Suprapubic skin (tissue), 4 donors: Measurements from ENCODE around the gene GALNT2. TPM values are rescaled to one million over a fixed set of nuclear protein-coding genes. Genes with fewer than 3 reads are reported as not detected.
A peak's percentile ranks its signal among the peaks of the same experiment; 100 is the strongest.

Source experiments
- DNase-seq, 2 donors: peaks; one replicate each; pipeline ENCODE4 v3.0.0-alpha.2; 2019; ENCODE audit warnings: low spot score in 2 of 2
- H3K27ac ChIP-seq: fragments of 200-600 bp; sonication (generic); one replicate; pipeline ENCODE4 v1.5.1; 2019
- H3K27me3 ChIP-seq: fragments of 200-600 bp; sonication (generic); one replicate; pipeline ENCODE4 v1.5.1; 2019
- H3K36me3 ChIP-seq: fragments of 200-600 bp; sonication (generic); one replicate; pipeline ENCODE4 v1.5.1; 2019
- H3K4me1 ChIP-seq: fragments of 200-600 bp; sonication (generic); one replicate; pipeline ENCODE4 v1.5.1; 2019
- H3K4me3 ChIP-seq: fragments of 200-600 bp; sonication (generic); one replicate; pipeline ENCODE4 v1.5.1; 2019; ENCODE audit warnings: mild to moderate bottlenecking
- H3K9me3 ChIP-seq: fragments of 200-600 bp; sonication (generic); one replicate; pipeline ENCODE4 v1.5.1; 2019
- CTCF ChIP-seq, 2 donors: fragments of 200-600 bp in 1 of 2; fragments of 450-650 bp in 1 of 2; sonication (generic) in 1 of 2; IDR thresholded peaks; one replicate each; pipeline ENCODE4 v1.5.1; 2016 to 2019; ENCODE audit warnings: antibody characterized with exemption in 2 of 2, mild to moderate bottlenecking in 1 of 2, moderate library complexity in 1 of 2
- EP300 ChIP-seq: sonication (generic); formaldehyde crosslinking; IDR thresholded peaks from one replicate; pipeline ENCODE4 v1.6.1; 2017; ENCODE audit warnings: antibody characterized with exemption
- POLR2A ChIP-seq, 2 donors: fragments of 450-650 bp; IDR thresholded peaks; one replicate each; pipeline ENCODE4 v1.6.1; 2017; ENCODE audit warnings: antibody characterized with exemption in 2 of 2, mild to moderate bottlenecking in 2 of 2, moderate library complexity in 2 of 2
- POLR2AphosphoS5 ChIP-seq, 3 donors: sonication (generic); formaldehyde crosslinking; IDR thresholded peaks; one replicate each; pipeline ENCODE4 v1.6.1; 2017; ENCODE audit warnings: antibody characterized with exemption in 3 of 3
- WGBS: methylation state at CpG from one replicate; pipeline ENCODE4 v1.1.5; 2018; 5-methylcytosine and 5-hydroxymethylcytosine counted together
- total RNA-seq, 4 donors: library from RNA; depleted of rRNA; stranded (reverse); fragments of >200 nt; gene quantifications; one replicate each; pipeline ENCODE4 v1.1.0, GENCODE V29; 2016

The GALNT2 gene
- total RNA-seq, 4 donors from 2014 or later, result 24.1 to 40.2 (median 36.4) TPM

GRCh38 chr1:230156068-230156467 is 89.0 kb downstream of the GALNT2 start:
- WGBS, result 88% methylated on average over 4 of the region's 5 CpGs
- H3K4me1 ChIP-seq, result peaks cover 10% of the 10 kb centered on the region

DNA sequence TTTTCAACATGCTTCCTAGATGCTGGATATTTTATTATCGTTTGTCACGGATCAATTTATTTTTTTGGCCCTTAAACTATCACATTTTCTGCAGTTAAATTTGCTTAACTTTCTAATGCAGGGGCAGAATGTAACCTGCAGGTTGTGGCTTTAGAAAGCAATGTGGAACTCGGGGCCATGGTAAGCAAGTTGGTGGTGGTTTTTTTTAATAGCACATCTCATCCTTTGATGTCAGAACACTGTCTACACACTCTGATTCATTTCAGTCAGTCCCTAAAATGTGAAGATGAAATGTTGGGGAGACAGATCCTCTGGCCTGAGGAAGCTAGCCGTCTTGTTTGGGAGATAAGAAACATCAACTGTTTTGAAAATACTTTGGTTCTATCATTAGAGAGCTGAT is 89.5 kb downstream of the GALNT2 start:
- 91% methylated on average over 4 of the region's 4 CpGs for WGBS
- no peaks in the 10 kb centered on the region for H3K27me3 ChIP-seq

More at GRCh38 chr1:230156068-230156467, 89.0 kb downstream of the GALNT2 start:
- Histone ChIP-seq H3K27me3 (no peaks in the 10 kb centered on the region), H3K9me3 (no peaks in the 10 kb centered on the region), H3K36me3 (no peaks in the 10 kb centered on the region), H3K4me3 (no peak overlapping the region), H3K27ac (no peak overlapping the region)
- TF ChIP-seq CTCF (IDR thresholded peaks at IDR 0.05), result no peak
- TF ChIP-seq POLR2A (IDR thresholded peaks at IDR 0.05), result no peak
- TF ChIP-seq POLR2AphosphoS5 (IDR thresholded peaks at IDR 0.05), result no peak
- no peak for TF ChIP-seq EP300
- no peak for DNase-seq

DNA sequence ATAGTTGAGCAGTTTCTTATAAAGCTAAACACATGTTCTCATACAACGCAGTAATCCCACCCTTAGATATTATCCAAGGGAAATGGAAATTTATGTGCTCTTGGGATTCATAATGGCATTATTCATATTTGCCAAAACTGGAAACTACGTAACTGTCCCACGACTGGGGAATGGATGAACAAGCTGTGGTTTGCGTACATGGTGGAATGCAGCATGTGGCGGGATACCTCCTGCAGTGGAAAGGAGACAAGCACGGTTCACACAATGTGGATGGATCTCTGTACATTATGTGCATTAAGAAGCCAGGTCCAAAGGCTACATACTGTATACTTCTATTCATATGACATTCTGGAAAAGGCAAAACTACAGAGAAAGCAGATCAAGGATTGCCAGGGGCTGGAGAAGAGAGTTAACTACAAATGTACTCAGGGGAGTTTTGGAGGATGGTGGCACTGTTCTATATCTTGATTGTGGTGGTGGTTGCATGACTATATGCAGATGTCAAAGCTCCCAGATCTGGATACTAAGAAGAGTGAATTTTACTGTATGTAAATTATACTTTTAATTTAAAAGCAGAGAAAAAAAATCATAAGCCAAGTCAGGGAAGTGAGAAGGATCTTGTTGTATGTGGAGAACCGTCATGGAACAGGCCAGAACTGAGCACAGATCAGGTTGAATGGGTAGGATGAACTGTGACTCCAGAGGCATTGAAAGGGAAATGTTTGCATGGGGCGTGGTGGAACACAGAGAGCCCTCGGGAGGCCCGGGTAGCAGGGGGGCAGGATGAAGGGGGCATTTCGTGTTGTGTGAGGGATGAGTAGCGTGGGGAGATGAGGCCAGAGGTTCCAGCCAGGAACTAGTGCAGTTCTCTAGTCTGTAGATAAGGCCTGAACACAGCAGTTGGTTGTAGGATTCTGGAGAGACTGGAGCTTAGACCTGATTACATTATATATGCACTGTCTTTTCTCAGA is 90.7 kb downstream of the GALNT2 start:
- 74% methylated on average over 12 of the region's 12 CpGs for WGBS
- Histone ChIP-seq H3K27me3 (no peaks in the 10 kb centered on the region), H3K27ac (no peak overlapping the region), H3K4me1 (peaks cover 10% of the 10 kb centered on the region), H3K36me3 (no peaks in the 10 kb centered on the region), H3K4me3 (no peak overlapping the region), H3K9me3 (no peaks in the 10 kb centered on the region)
- no peak for TF ChIP-seq CTCF (IDR thresholded peaks at IDR 0.05)
- TF ChIP-seq POLR2AphosphoS5 (IDR thresholded peaks at IDR 0.05), result no peak
- TF ChIP-seq POLR2A (IDR thresholded peaks at IDR 0.05), result no peak
- no peak for TF ChIP-seq EP300
- DNase-seq, result peak in 1 of 2 donors; percentile 47

More for the DNA sequence above, 89.5 kb downstream of the GALNT2 start:
- H3K4me3 ChIP-seq, result no peak overlapping the region
- H3K36me3 ChIP-seq, result no peaks in the 10 kb centered on the region
- no peak overlapping the region for H3K27ac ChIP-seq
- peaks cover 10% of the 10 kb centered on the region for H3K4me1 ChIP-seq
- H3K9me3 ChIP-seq, result no peaks in the 10 kb centered on the region
- DNase-seq, result peak in 1 of 2 donors; percentile 31
- TF ChIP-seq POLR2AphosphoS5 (IDR thresholded peaks at IDR 0.05), result no peak
- no peak for TF ChIP-seq CTCF (IDR thresholded peaks at IDR 0.05)
- TF ChIP-seq POLR2A (IDR thresholded peaks at IDR 0.05), result no peak
- no peak for TF ChIP-seq EP300

DNA sequence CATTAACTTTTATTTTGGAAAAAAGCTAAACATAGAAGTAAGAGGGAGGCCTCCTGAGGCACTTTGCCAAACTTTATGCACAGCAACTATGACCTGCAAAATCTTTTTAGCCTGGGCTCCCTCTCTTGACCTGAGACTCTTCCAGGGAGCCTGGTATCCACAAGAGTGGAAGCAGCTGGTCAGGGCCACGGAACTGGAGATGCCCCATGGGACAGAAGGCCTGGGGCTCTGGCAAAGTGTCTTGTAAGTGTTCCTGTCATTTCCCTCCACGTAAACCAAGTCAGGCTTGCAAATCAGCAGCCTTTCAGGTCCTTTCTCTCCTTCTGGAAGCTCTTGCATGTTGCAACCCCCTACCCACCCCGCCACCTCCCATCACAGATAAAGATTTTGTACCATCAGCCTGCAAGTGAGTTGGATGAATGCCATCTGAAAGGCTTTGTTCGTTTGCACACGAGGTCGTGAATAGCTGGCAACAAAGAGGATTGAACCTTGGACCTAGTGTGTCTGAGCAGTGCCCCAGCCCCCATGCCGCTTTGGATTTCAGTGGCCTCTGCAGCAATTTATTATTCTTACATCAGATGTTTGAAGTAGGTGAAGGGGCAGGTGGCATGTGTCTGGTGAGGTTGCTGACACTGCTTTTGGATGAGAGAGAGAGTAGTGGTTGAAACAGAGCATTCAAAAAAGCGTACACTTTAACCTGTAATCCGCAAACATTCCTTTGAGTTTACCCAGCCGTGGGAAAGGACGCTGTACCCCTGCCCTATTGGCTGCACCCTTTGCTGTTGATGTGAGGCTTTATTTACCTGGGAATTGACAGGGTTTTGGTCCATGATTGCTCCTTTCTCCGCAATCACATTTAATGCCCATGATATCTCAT is 91.6 kb downstream of the GALNT2 start:
- Histone ChIP-seq H3K27ac (no peak overlapping the region), H3K27me3 (no peaks in the 10 kb centered on the region), H3K4me1 (peaks cover 10% of the 10 kb centered on the region), H3K9me3 (no peaks in the 10 kb centered on the region), H3K36me3 (no peaks in the 10 kb centered on the region), H3K4me3 (no peak overlapping the region)
- DNase-seq, result peak; percentile 18 to 21
- 70% methylated on average over 12 of the region's 12 CpGs for WGBS
- TF ChIP-seq POLR2A (IDR thresholded peaks at IDR 0.05), result no peak
- no peak for TF ChIP-seq EP300
- no peak for TF ChIP-seq CTCF (IDR thresholded peaks at IDR 0.05)
- no peak for TF ChIP-seq POLR2AphosphoS5 (IDR thresholded peaks at IDR 0.05)
